WTC11 (cell line): ENCODE data around the gene USP10. TPM values are rescaled to one million over a fixed set of nuclear protein-coding genes. Genes with fewer than 3 reads are reported as not detected.

Source experiments
- ATAC-seq: fragments of 200-7000 bp; cut with Tn5 transposase; 2 replicates; pipeline ENCODE4 v1.10.0; 2021; ENCODE audit warnings: mild to moderate bottlenecking, moderate library complexity
- CTCF ChIA-PET: fragments of 300-600 bp; sonication (Branson Sonifier 250); formaldehyde crosslinking; loops from one replicate; lab custom pipeline; 2021; ENCODE audit warnings: antibody characterized with exemption; lab: Charles Lee
- POLR2A ChIA-PET: fragments of 350-600 bp; sonication (Branson Sonifier 250); formaldehyde crosslinking; loops from one replicate; lab custom pipeline; 2021; ENCODE audit warnings: antibody characterized with exemption; lab: Charles Lee
- DNase-seq: peaks from one replicate; pipeline ENCODE4 v3.0.0; 2021; ENCODE audit warnings: low spot score
- H3K27ac Mint-ChIP-seq: 2 replicates; pipeline ENCODE4 v1.8.0; 2021; ENCODE audit warnings: mixed read lengths
- H3K27me3 Mint-ChIP-seq: 2 replicates; pipeline ENCODE4 v1.8.0; 2021; ENCODE audit warnings: low read depth, mild to moderate bottlenecking, moderate library complexity, mixed read lengths
- H3K36me3 Mint-ChIP-seq: 2 replicates; pipeline ENCODE4 v1.8.0; 2021; ENCODE audit warnings: mixed read lengths
- H3K4me1 Mint-ChIP-seq: 2 replicates; pipeline ENCODE4 v1.8.0; 2022; ENCODE audit warnings: mixed read lengths
- H3K4me3 Mint-ChIP-seq: 2 replicates; pipeline ENCODE4 v1.8.0; 2021; ENCODE audit warnings: mild to moderate bottlenecking, moderate library complexity, mixed read lengths
- H3K9me3 Mint-ChIP-seq: 2 replicates; pipeline ENCODE4 v1.8.0; 2021; ENCODE audit warnings: mixed read lengths
- HMGA2 ChIP-seq: fragments of 250-450 bp; sonication (Bioruptor Pico); IDR thresholded peaks from 2 replicates; pipeline ENCODE4 v1.4.0; 2021; ENCODE audit warnings: mild to moderate bottlenecking, moderate library complexity
- JAZF1 ChIP-seq: fragments of 250-450 bp; sonication (Bioruptor Pico); IDR thresholded peaks from 2 replicates; pipeline ENCODE4 v1.9.0; 2021; ENCODE audit warnings: moderate library complexity, mild to moderate bottlenecking, inconsistent platforms
- MXD4 ChIP-seq: fragments of 250-450 bp; sonication (Bioruptor Pico); IDR thresholded peaks from 2 replicates; pipeline ENCODE4 v1.8.0; 2021; ENCODE audit warnings: mild to moderate bottlenecking, moderate library complexity, borderline replicate concordance
- SMAD3 ChIP-seq: sonication (generic); formaldehyde crosslinking; IDR thresholded peaks from 2 replicates; pipeline ENCODE4 v1.8.0; 2022; ENCODE audit warnings: missing genetic modification reagents, mild to moderate bottlenecking, borderline replicate concordance
- SMAD4 ChIP-seq: sonication (generic); formaldehyde crosslinking; IDR thresholded peaks from 2 replicates; pipeline ENCODE4 v1.8.0; 2022; ENCODE audit warnings: mild to moderate bottlenecking, missing genetic modification reagents
- ZNF138 ChIP-seq: sonication (generic); formaldehyde crosslinking; conservative IDR thresholded peaks from 2 replicates; pipeline ENCODE4 v1.8.1; 2022; ENCODE audit warnings: mild to moderate bottlenecking, moderate library complexity, missing genetic modification reagents
- ZNF219 ChIP-seq: sonication (generic); formaldehyde crosslinking; IDR thresholded peaks from 2 replicates; pipeline ENCODE4 v1.8.0; 2023; ENCODE audit warnings: missing genetic modification reagents, mild to moderate bottlenecking, borderline replicate concordance
- ZNF232 ChIP-seq: sonication (generic); formaldehyde crosslinking; IDR thresholded peaks from 2 replicates; pipeline ENCODE4 v1.8.0; 2022; ENCODE audit warnings: mild to moderate bottlenecking, missing genetic modification reagents
- ZNF317 ChIP-seq: sonication (generic); formaldehyde crosslinking; IDR thresholded peaks from 2 replicates; pipeline ENCODE4 v1.8.1; 2023; ENCODE audit warnings: low read depth, mild to moderate bottlenecking, moderate library complexity, missing genetic modification reagents, borderline replicate concordance
- ZNF671 ChIP-seq: fragments of 250-450 bp; sonication (Bioruptor Pico); IDR thresholded peaks from 2 replicates; pipeline ENCODE4 v1.8.0; 2021; ENCODE audit warnings: mild to moderate bottlenecking
- total RNA-seq: library from RNA; stranded (reverse); gene quantifications from 3 replicates; pipeline ENCODE4 v1.2.3, GENCODE V29; 2021
- TF ChIP-seq, protein P1 (sequence below): sonication (generic); formaldehyde crosslinking; IDR thresholded peaks from 2 replicates; pipeline ENCODE4 v1.8.1; 2023; ENCODE audit warnings: mild to moderate bottlenecking, moderate library complexity, missing genetic modification reagents
- TF ChIP-seq, protein P2 (sequence below): sonication (generic); formaldehyde crosslinking; IDR thresholded peaks from 2 replicates; pipeline ENCODE4 v1.8.0; 2023; ENCODE audit warnings: mild to moderate bottlenecking, missing genetic modification reagents
- TF ChIP-seq, protein P3 (sequence below): sonication (generic); formaldehyde crosslinking; IDR thresholded peaks from 2 replicates; pipeline ENCODE4 v1.8.1; 2023; ENCODE audit warnings: mild to moderate bottlenecking, missing genetic modification reagents, borderline replicate concordance
- TF ChIP-seq, protein P4 (sequence below): sonication (generic); formaldehyde crosslinking; IDR thresholded peaks from 2 replicates; pipeline ENCODE4 v1.8.1; 2023; ENCODE audit warnings: mild to moderate bottlenecking, missing genetic modification reagents, moderate library complexity
- TF ChIP-seq, protein P5 (sequence below): fragments of 200-600 bp; IDR thresholded peaks from 2 replicates; pipeline ENCODE4 v1.8.0; 2022; ENCODE audit warnings: antibody characterized with exemption

Gene USP10
- total RNA-seq, 1 experiment from 2014 or later, result 138 TPM

DNA sequence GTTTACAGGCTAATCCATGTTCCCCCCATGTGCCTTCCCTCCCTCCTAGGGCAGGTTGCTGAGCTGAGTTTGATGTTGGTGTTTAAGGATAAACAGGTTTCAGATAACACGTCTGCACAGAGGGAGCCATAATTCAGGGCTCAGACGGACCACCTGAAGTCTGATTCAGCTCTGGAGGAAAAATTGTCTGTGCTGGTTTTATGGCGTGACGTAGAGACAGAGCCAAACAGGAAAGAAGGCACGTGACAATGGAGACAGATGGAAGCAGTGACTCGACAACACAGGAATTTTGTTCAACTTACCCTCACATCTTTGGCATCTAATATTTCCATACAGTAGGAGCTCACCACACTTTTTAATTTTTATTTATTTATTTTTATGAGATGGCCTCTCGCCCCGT, 10.7 kb upstream of the USP10 start:
- DNase-seq, result no peak

More for the DNA sequence above, 10.7 kb upstream of the USP10 start:
- H3K27me3 Mint-ChIP-seq, result peaks cover 3% of the 10 kb centered on the region; the same call in 1 of the 2 replicates
- ChIA-PET POLR2A (no interaction called here), CTCF (interaction anchor here (0.9 to 2.0 kb wide), 3 partner anchors 17 to 263 kb away, joined by 3 to 6 read pairs (median 4); no protein-coding TSS in a partner anchor)
- TF ChIP-seq, protein P1, sequence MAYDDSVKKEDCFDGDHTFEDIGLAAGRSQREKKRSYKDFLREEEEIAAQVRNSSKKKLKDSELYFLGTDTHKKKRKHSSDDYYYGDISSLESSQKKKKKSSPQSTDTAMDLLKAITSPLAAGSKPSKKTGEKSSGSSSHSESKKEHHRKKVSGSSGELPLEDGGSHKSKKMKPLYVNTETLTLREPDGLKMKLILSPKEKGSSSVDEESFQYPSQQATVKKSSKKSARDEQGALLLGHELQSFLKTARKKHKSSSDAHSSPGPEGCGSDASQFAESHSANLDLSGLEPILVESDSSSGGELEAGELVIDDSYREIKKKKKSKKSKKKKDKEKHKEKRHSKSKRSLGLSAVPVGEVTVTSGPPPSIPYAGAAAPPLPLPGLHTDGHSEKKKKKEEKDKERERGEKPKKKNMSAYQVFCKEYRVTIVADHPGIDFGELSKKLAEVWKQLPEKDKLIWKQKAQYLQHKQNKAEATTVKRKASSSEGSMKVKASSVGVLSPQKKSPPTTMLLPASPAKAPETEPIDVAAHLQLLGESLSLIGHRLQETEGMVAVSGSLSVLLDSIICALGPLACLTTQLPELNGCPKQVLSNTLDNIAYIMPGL (CRISPR knock-in tag), result no peak
- TF ChIP-seq JAZF1 (CRISPR knock-in tag) (no peak), SMAD4 (no peak), SMAD3 (CRISPR knock-in tag) (no peak), ZNF317 (CRISPR knock-in tag) (no peak), HMGA2 (CRISPR knock-in tag) (no peak), ZNF232 (CRISPR knock-in tag) (no peak), MXD4 (CRISPR knock-in tag) (no peak), ZNF219 (CRISPR knock-in tag) (no peak), ZNF138 (CRISPR knock-in tag) (no peak), ZNF671 (CRISPR knock-in tag) (no peak)
- TF ChIP-seq, protein P2, sequence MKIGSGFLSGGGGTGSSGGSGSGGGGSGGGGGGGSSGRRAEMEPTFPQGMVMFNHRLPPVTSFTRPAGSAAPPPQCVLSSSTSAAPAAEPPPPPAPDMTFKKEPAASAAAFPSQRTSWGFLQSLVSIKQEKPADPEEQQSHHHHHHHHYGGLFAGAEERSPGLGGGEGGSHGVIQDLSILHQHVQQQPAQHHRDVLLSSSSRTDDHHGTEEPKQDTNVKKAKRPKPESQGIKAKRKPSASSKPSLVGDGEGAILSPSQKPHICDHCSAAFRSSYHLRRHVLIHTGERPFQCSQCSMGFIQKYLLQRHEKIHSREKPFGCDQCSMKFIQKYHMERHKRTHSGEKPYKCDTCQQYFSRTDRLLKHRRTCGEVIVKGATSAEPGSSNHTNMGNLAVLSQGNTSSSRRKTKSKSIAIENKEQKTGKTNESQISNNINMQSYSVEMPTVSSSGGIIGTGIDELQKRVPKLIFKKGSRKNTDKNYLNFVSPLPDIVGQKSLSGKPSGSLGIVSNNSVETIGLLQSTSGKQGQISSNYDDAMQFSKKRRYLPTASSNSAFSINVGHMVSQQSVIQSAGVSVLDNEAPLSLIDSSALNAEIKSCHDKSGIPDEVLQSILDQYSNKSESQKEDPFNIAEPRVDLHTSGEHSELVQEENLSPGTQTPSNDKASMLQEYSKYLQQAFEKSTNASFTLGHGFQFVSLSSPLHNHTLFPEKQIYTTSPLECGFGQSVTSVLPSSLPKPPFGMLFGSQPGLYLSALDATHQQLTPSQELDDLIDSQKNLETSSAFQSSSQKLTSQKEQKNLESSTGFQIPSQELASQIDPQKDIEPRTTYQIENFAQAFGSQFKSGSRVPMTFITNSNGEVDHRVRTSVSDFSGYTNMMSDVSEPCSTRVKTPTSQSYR (CRISPR knock-in tag), result no peak
- TF ChIP-seq, protein P3, sequence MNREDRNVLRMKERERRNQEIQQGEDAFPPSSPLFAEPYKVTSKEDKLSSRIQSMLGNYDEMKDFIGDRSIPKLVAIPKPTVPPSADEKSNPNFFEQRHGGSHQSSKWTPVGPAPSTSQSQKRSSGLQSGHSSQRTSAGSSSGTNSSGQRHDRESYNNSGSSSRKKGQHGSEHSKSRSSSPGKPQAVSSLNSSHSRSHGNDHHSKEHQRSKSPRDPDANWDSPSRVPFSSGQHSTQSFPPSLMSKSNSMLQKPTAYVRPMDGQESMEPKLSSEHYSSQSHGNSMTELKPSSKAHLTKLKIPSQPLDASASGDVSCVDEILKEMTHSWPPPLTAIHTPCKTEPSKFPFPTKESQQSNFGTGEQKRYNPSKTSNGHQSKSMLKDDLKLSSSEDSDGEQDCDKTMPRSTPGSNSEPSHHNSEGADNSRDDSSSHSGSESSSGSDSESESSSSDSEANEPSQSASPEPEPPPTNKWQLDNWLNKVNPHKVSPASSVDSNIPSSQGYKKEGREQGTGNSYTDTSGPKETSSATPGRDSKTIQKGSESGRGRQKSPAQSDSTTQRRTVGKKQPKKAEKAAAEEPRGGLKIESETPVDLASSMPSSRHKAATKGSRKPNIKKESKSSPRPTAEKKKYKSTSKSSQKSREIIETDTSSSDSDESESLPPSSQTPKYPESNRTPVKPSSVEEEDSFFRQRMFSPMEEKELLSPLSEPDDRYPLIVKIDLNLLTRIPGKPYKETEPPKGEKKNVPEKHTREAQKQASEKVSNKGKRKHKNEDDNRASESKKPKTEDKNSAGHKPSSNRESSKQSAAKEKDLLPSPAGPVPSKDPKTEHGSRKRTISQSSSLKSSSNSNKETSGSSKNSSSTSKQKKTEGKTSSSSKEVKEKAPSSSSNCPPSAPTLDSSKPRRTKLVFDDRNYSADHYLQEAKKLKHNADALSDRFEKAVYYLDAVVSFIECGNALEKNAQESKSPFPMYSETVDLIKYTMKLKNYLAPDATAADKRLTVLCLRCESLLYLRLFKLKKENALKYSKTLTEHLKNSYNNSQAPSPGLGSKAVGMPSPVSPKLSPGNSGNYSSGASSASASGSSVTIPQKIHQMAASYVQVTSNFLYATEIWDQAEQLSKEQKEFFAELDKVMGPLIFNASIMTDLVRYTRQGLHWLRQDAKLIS (CRISPR knock-in tag), result no peak
- TF ChIP-seq, protein P4, sequence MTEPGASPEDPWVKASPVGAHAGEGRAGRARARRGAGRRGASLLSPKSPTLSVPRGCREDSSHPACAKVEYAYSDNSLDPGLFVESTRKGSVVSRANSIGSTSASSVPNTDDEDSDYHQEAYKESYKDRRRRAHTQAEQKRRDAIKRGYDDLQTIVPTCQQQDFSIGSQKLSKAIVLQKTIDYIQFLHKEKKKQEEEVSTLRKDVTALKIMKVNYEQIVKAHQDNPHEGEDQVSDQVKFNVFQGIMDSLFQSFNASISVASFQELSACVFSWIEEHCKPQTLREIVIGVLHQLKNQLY (CRISPR knock-in tag), result no peak
- TF ChIP-seq, protein P5, sequence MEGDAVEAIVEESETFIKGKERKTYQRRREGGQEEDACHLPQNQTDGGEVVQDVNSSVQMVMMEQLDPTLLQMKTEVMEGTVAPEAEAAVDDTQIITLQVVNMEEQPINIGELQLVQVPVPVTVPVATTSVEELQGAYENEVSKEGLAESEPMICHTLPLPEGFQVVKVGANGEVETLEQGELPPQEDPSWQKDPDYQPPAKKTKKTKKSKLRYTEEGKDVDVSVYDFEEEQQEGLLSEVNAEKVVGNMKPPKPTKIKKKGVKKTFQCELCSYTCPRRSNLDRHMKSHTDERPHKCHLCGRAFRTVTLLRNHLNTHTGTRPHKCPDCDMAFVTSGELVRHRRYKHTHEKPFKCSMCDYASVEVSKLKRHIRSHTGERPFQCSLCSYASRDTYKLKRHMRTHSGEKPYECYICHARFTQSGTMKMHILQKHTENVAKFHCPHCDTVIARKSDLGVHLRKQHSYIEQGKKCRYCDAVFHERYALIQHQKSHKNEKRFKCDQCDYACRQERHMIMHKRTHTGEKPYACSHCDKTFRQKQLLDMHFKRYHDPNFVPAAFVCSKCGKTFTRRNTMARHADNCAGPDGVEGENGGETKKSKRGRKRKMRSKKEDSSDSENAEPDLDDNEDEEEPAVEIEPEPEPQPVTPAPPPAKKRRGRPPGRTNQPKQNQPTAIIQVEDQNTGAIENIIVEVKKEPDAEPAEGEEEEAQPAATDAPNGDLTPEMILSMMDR, result no peak
- H3K4me1 Mint-ChIP-seq, result peaks cover 11% of the 10 kb centered on the region
- peaks cover 26% of the 10 kb centered on the region for H3K9me3 Mint-ChIP-seq
- no peak overlapping the region for H3K4me3 Mint-ChIP-seq
- H3K27ac Mint-ChIP-seq, result no peak overlapping the region
- no peak for ATAC-seq
- peaks cover 4% of the 10 kb centered on the region; the same call in 1 of the 2 replicates for H3K36me3 Mint-ChIP-seq
